GM21825 (cell line): ENCODE data around the gene RASIP1.

Source experiments
- ATAC-seq: cut with Tn5 transposase; IDR thresholded peaks from one replicate; pipeline ENCODE4 v1.9.1; 2021; ENCODE audit warnings: mild to moderate bottlenecking, moderate library complexity; ENCODE audit not compliant: unreplicated experiment

The RASIP1 gene

DNA sequence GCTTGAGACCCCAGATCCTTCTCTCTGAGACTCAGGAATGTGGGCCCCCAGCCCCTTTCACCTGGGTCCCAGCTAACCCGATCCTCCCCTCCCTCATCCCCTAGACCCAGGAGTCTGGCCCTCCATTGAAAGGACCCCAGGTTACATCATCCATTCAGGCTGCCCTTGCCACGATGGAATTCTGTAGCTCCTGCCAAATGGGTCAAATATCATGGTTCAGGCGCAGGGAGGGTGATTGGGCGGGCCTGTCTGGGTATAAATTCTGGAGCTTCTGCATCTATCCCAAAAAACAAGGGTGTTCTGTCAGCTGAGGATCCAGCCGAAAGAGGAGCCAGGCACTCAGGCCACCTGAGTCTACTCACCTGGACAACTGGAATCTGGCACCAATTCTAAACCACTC, 15.4 kb upstream of the RASIP1 start:
- ATAC-seq: no peak

- ATAC-seq: no peak
These were observed 14.8 kb upstream of the RASIP1 start, which contains the start of gene FGF21 for GRCh38 chr19:48755084-48755641. Gene FGF21 (plus strand): TSS chr19:48755524. CDS start chr19:48756237, 713 bp downstream.

DNA sequence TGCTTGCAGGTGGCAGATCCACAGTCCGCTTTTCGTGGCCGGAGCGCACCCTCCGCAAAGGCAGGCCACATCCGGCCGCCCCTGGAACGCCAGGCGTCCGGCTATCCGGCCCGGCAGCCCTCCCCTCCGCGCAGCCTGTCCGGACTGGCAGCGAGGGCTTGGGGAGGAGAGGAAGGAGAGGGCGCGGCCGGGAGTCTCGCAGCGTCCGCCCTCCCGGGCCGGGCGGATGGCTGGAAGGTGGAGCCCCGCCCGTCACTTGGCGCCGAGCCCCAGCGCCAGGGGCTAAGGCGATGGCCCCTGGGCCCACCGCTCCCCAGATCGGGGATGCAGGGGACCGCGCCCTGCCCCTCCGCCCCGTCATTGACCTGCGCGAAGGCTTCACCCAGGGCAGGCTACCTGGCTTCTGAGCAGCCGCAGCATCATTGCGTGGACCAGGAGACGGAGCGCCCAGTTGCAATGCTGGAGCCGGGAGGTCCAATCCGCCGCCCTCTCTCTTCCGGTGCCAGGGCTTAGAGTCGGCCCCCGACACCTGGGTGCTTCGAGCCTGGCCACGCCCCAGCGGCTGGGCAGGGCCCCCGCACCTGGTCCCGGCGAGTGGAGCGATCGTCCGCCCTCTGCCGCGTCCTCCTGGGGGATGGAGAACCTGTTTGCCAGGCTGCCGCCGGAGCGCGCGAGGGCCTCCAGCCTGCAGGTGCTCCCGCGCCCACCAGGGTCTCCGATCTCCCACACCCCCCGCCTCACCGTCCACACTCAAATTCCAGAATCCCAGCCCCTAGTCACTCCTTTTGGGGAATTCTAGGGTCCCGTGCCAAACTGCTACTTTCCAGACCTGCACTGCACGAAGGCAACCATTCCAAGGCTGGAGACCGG, 12.3 kb upstream of the RASIP1 start, which contains the start of gene FUT1:
Gene FUT1 (minus strand): TSS at position 146 of the 870 bp plus-strand sequence. CDS start 1,360 bp downstream, outside the sequence.
- ATAC-seq: no peak

DNA sequence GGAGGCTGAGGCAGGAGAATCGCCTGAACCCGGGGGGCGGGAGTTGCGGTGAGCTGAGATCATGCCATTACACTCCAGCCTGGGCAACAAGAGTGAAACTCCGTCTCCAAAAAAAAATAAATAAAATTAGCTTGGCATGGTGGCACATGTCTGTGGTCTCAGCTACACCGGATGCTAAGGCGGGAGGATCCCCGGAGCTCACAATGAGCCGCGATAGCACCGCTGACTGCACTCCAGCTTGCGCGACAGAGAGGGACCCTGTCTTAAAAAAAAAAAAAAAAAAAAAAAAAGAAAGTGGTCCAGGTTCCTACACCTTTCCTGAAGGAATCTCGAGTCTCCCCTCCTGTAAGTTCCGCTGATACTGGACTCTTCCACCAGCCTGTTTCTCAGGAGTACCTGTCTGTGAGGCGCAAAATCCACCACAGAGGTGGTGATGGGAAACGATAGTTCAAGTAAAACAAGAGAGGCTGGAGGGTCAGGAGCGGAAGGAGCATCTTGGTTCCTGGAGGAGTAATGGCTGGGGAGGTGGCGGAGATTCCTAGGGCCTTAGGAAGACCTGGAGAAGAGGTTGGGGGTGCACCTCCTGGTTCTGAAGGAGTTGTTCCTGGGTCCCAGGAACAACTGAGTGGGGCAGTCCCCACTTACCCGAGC, 11.6 kb upstream of the RASIP1 start:
- no peak for ATAC-seq

DNA sequence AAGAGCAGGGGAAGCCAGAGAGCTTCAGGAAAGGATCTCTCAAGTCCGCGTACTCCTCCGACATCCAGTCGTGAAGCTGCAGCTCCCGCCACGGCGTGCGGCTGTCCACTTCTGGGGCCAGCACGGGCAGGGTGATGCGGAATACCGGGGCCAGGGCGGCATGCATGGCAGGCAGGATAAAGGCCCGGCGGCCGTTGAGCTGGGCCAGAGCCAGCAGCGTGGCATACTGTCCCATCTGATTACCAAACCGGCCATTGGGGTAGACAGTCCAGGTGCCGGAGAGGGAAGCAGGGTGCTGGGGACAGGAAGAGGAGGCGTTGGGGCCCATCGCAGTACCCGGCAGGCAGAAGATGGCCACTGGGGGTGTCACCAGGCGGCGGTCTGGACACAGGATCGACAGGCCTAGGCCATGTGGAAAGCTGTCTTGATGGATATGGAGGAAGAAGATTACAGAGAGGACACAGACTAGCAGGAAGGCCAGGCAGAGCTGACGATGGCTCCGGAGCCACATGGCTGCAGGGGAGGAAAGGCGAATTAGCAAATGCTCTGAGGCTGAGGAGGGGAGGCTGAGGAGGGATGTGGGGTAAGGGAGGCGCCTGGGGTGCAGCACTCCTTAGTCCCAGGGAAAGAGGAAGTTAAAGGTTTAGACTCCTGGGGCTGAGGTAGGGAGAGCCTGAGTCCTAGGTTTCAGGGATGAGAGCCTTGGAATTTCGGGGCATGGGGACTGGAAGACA, 10.5 kb upstream of the RASIP1 start:
- no peak for ATAC-seq

DNA sequence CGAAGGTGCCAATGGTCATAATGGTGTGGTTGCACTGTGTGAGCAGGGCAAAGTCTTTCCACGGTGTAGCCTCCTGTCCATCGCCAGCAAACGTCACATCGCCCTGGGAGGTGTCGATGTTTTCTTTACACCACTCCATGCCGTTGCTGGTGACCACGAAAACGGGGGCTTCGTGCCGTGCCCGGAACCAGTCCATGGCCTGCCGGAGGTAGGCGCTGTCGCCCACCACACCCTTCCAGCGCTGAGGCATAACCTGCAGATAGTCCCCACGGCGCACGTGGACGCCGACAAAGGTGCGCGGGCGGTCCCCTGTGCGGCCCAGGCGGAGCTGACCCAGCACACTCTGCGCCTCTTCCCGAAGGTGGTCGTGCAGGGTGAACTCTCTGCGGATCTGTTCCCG, 9.9 kb upstream of the RASIP1 start:
- ATAC-seq: no peak

DNA sequence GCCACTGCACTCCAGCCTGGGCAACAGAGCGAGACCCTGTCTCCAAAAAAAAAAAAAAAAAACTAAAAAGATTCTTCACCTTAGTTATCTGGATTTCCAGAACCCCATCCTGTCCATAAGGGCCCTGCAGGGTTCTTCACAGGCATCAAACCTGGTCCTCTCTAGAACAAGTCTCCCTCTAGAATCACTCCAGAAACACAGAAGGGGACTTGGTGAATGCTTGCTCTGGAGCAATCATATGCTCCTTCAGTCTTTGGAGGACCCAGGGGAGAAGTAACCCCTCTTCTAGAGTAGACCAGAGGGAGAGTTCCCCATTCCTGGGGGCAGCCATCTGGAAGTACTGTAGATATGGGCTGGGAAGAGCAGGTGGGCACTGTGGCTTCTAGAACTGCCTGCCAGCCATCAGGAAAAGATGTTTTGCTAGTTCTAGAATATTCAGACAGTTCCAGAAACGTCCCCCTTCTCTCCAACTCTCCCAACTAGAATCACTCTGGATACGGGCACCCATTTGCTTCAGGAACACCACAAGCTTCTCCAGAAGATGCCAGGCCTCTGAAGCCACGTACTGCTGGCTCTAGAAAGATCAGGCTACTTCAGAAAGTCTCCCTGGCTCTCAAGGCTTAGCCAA, 9.3 kb upstream of the RASIP1 start:
- ATAC-seq: no peak

GRCh38 chr19:48746738-48747575, 6.5 kb upstream of the RASIP1 start, which contains the start of gene IZUMO1:
Gene IZUMO1 (minus strand): TSS chr19:48746909. CDS start chr19:48745859, 1,050 bp downstream.
- no peak for ATAC-seq

GRCh38 chr19:48746110-48746509, 5.7 kb upstream of the RASIP1 start:
- ATAC-seq: no peak

DNA sequence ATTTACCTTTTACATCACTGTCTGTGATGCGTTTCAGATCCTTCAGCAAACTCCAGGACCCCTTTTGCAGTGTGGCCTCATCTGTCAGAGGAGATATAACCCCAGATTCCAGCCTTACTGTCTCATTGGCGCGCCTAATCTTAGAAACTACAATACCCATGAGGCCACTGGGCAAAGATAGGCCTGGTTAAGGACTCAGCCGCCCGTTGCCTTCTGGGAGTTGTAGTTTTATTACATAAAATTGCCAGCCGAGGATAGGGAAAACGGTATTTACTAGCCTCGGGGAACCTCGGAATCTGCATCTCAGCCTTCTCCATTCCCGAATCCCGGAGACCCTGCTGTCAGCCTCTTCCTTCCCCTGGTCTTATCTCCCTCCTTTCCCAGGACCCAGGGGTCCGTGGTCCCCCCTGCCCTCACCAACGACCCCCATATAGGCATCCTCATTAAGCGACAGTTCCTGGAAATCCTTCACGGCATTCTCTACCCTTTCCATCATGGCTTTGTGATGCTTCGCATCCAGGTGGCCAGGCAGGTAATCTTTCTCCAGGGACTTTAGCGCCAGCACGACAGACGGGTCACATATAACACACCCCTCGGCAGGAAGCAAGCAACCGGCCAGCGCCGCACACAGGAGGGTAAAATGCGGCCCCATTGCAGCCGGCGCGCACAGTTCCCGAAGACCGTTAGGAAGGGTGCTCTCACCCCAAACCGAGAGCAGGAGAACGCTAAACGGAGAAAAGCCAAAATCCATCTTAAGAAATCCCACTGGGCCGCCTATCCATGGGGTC, 5.0 kb upstream of the RASIP1 start:
- no peak for ATAC-seq

GRCh38 chr19:48742096-48742495, 1.7 kb upstream of the RASIP1 start:
- no peak for ATAC-seq

DNA sequence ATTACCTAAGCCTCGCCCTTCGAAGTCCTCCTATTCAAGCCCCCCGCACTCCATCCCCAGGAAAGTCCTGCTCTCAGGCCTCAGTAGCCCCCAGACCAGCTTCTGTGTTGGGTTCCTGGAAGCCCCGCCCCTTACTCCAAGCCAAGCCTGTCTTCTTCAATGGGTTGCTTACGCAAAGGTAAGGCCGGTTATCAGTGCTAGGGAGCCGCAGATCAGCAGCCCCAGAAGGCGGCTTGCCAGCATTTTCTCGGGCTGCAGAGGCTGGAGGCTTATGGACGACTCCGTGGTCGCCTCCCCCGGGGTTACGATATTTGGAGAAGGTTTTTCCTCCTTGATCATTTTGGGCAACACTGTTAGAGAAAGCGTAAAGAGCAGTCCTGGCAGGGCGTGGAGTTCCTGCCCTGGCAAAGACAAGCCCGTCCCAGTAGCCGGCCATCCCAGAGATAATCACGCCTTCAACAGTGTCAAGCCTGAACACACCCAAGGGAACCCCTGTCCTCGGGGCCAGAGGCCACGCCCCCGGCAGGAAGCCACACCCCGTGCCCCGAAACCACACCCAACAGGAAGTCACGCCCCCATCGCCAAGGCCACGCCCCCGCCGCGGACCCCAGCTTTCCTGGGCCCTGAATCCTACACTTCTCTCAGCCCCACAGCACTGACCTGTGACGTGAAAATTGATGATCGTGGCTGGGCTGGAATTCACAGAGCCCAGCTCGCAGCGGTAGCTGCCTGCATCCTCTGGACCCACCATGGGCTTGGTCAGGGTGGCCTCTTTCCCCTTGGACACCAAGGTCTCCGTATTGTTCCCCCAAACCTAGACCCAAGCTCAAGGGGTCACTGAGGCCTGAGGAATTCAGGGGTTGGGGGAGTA, 954 bp upstream of the RASIP1 start:
- no peak for ATAC-seq

- no peak for ATAC-seq
These were observed 826 bp downstream of the RASIP1 start for GRCh38 chr19:48739404-48740163.

GRCh38 chr19:48738557-48739403, 1.6 kb downstream of the RASIP1 start:
- ATAC-seq: peak; percentile 78

GRCh38 chr19:48737360-48737998, 2.9 kb downstream of the RASIP1 start:
- ATAC-seq: no peak
